Right lobe of liver (tissue), 4 donors: ENCODE measurements around the gene ERC2.

Source experiments
- CTCF ChIP-seq, 4 donors: fragments of 200-600 bp in 3 of 4; fragments of 450-650 bp in 1 of 4; IDR thresholded peaks; one replicate each; pipeline versions ENCODE4 v1.5.1 to v1.8.0; 2016 to 2022; ENCODE audit warnings: antibody characterized with exemption in 4 of 4, mild to moderate bottlenecking in 2 of 4
- POLR2A ChIP-seq: fragments of 450-650 bp; IDR thresholded peaks from one replicate; pipeline ENCODE4 v1.6.1; 2017; ENCODE audit warnings: antibody characterized with exemption, mild to moderate bottlenecking
- donor health status: DM: no; HTN: no; CAD: no.
- donor health status: DM: no; HTN: no; CAD: no.
- donor health status: DM: no; HTN: yes; CAD: no.

- TF ChIP-seq CTCF (IDR thresholded peaks at IDR 0.05) (no peak), POLR2A (no peak)
Observed at GRCh38 chr3:55691141-55691540, 777.1 kb downstream of the ERC2 start.
